ENCODE results near the gene HACD1. TPM values are rescaled to one million over a fixed set of nuclear protein-coding genes. Genes with fewer than 3 reads are reported as not detected.

HACD1 gene
- total and polyA plus RNA-seq, 2 donors (not counting 3 experiments of a cell fraction or from before 2014, with no cell fraction given): 17.4 to 25.2 TPM

DNA sequence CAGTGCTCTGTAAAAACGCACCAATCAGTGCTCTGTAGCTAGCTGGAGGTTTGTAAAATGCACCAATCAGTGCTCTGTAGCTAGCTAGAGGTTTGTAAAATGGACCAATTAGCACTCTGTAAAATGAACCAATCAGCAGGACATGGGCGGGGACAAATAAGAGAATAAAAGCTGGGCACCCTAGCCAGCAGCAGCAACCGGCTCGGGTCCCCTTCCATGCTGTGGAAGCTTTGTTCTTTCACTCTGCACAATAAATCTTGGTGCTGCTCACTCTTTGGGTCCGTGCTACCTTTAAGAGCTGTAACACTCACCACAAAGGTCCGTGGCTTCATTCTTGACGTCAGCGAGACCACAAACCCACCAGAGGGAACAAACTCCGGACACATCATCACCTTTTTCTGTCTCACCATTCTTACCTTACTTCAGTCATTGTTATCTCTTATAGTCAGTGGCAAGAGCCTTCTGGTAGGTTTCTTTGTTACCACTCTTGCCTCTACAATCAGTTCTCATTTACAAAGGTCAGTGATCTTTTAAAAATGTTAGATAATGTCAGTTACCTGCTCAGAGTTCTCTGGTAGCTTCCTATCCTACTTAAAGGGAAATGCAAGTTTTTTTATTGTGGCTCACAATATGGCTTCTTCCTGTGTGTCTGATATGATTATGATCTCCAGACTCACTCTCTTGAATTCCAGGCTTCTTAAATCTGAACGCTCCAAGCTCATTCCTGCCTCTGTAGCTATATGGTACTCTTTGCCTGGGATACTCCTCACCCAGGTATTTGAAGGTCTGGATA lies 31.3 kb upstream of the HACD1 start:
- FAIRE-seq (no peak), DNase-seq (ENCODE audit: low read depth, low spot score) (no peak)
- H3K9ac ChIP-seq (replicated peaks; ENCODE audit: extremely low read depth, insufficient read depth, low read length): no peak overlapping the region
- H3K4me3 ChIP-seq (replicated peaks in 1 of 3; ENCODE audit: insufficient read depth in 1 of 3, low read depth in 1 of 3, low read length in 3 of 3): no peak overlapping the region
- H3K4me2 ChIP-seq (ENCODE audit: insufficient read depth, low read length): no peak overlapping the region
- peaks cover 88% of the 10 kb centered on the region for H3K79me2 ChIP-seq (ENCODE audit: control insufficient read depth, insufficient read depth, low read length)
- peaks cover 16% of the 10 kb centered on the region for H3K4me1 ChIP-seq (ENCODE audit: control insufficient read depth, extremely low read depth, insufficient read depth, low read length)
- H4K20me1 ChIP-seq (replicated peaks; ENCODE audit: control insufficient read depth, extremely low read depth, insufficient read depth, low read length): no peaks in the 10 kb centered on the region
- no peak overlapping the region for H2AFZ ChIP-seq (ENCODE audit: low read depth, low read length)
- ChIA-PET POLR2A (no interaction called here), CTCF (no interaction called here)
- no peaks in the 10 kb centered on the region for H3K27me3 ChIP-seq (ENCODE audit: control insufficient read depth in 2 of 2, insufficient read depth in 2 of 2, low read length in 2 of 2)
- no peak overlapping the region for H3K27ac ChIP-seq (ENCODE audit: insufficient read depth, low read depth, low read length)
- H3K9me3 ChIP-seq (replicated peaks; ENCODE audit: control insufficient read depth, insufficient read depth, low read length): no peaks in the 10 kb centered on the region
- TF ChIP-seq, protein P1, sequence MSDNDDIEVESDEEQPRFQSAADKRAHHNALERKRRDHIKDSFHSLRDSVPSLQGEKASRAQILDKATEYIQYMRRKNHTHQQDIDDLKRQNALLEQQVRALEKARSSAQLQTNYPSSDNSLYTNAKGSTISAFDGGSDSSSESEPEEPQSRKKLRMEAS (IDR thresholded peaks at IDR 0.05; ENCODE audit: insufficient read depth, insufficient read length): no peak
- TF ChIP-seq, protein P2, sequence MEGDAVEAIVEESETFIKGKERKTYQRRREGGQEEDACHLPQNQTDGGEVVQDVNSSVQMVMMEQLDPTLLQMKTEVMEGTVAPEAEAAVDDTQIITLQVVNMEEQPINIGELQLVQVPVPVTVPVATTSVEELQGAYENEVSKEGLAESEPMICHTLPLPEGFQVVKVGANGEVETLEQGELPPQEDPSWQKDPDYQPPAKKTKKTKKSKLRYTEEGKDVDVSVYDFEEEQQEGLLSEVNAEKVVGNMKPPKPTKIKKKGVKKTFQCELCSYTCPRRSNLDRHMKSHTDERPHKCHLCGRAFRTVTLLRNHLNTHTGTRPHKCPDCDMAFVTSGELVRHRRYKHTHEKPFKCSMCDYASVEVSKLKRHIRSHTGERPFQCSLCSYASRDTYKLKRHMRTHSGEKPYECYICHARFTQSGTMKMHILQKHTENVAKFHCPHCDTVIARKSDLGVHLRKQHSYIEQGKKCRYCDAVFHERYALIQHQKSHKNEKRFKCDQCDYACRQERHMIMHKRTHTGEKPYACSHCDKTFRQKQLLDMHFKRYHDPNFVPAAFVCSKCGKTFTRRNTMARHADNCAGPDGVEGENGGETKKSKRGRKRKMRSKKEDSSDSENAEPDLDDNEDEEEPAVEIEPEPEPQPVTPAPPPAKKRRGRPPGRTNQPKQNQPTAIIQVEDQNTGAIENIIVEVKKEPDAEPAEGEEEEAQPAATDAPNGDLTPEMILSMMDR (IDR thresholded peaks at IDR 0.05; ENCODE audit: extremely low read depth in 1 of 2, insufficient read depth in 1 of 2, low read depth in 1 of 2, low read length in 2 of 2): no peak
- no peak for TF ChIP-seq GATA2 (IDR thresholded peaks at IDR 0.05; ENCODE audit: insufficient read depth, insufficient read length, low read depth, low read length)
- TF ChIP-seq MYC (IDR thresholded peaks at IDR 0.05; ENCODE audit: low read depth, low read length): no peak
- no peak for TF ChIP-seq POLR2AphosphoS5 (IDR thresholded peaks at IDR 0.05; ENCODE audit: insufficient read depth, low read depth, low read length)
- no peak for TF ChIP-seq FOS (IDR thresholded peaks at IDR 0.05; ENCODE audit: borderline replicate concordance, insufficient read depth, low read length)
- no peak for TF ChIP-seq EZH2 (IDR thresholded peaks at IDR 0.05; ENCODE audit: borderline replicate concordance, low read depth, low read length, severe bottlenecking)
- no peak for TF ChIP-seq POLR2A (IDR thresholded peaks at IDR 0.05; ENCODE audit: low read depth, low read length)
- TF ChIP-seq JUN (IDR thresholded peaks at IDR 0.05; ENCODE audit: borderline replicate concordance, insufficient read depth, insufficient read length, low read depth): no peak
- peaks cover 0 to 2% of the 10 kb centered on the region in 2 experiments for H3K36me3 ChIP-seq (ENCODE audit: control insufficient read depth in 2 of 2, extremely low read depth in 1 of 2, insufficient read depth in 2 of 2, low read length in 2 of 2)
- dilution Hi-C loops (cut with MboI; ENCODE audit: extremely low pct_ligation_motif_present, low sequenced_read_pairs): no loop called here
- no TSS peak for BruUV-seq (replicated peaks)
- intact Hi-C loops (cut with micrococcal nuclease): no loop called here
- no peaks in the 10 kb centered on the region for H3K9me1 ChIP-seq (replicated peaks; ENCODE audit: control insufficient read depth, extremely low read depth, insufficient read depth, low read length)

Measured in endothelial cell of umbilical vein (primary cell).